DMS153 (cell line): ENCODE data around the gene TTC12.
A peak's percentile ranks its signal among the peaks of the same experiment; 100 is the strongest.

Experiments
- DNase-seq: peaks from one replicate; lab custom pipeline; 2025; lab: John Stamatoyannopoulos, UW

The TTC12 gene

DNA sequence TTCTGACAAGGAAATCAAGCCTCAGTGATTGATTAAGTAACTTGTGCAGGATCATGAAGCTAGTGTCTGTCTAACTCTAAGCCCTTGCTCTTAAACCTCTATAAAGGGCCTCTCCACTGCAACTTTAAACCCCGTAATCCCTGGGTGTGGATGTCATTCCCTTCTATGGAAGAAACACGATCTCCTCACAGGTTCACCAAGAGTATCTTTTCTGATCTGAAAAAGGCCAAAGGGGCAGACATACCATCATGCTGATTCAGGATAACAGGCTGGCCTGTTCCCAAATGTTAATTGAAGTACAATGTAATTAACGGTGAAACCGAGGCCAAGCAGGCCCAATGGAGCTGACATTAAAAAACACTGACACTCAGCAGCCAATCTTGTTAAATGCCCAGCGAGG lies 17.1 kb downstream of the TTC12 start:
- DNase-seq: no peak

DNA sequence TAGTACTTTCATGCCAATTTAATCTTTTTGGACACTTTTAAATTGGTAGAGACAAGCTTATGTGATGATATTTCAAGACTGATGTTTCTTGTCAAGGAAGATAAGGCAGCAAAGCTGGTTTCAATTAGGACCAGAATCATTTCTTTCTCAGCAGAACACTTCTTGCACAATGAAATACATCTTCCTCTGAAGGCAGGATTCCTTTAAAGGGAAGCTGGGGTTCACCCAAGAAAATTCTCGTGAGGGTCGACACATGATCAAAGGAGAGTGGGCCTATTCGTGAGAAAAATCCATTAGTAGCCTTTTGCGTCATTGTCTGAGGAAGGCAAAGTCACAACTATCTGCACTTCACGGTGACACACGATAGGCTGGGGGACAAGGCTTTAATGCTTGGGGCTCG lies 17.6 kb downstream of the TTC12 start:
- DNase-seq: no peak

DNA sequence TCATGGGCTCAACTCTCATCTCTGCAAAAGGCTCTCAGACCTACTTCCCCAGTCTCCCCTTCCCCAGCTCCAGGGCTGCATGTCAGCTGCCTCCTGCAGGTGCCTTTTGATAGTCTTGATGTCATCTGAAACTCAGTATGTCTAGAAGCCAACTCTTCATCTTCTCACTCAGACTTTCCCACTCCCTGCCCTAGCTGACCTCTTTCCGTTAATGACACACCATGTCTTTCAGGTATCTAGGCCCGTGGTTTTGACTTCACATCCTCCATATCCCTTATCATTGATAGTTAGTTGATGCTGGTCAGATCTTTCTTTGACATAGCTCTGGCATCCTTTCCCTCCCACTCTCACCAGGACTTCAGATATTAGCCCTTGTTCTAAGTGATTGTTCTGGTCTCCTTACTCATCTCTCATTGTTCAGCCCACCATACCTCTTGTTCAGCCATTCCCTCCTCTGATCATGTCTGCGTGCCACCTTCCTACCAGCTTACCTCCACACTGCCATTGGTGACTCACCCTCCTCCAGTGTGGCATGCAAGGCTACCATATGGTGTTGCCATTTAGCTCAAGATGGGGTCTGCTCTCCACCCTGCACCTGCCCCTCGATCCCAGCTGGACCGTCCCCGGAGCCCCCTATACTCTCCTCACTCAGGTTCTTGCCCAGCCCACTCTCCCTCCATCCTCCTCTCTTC lies 18.4 kb downstream of the TTC12 start:
- no peak for DNase-seq

DNA sequence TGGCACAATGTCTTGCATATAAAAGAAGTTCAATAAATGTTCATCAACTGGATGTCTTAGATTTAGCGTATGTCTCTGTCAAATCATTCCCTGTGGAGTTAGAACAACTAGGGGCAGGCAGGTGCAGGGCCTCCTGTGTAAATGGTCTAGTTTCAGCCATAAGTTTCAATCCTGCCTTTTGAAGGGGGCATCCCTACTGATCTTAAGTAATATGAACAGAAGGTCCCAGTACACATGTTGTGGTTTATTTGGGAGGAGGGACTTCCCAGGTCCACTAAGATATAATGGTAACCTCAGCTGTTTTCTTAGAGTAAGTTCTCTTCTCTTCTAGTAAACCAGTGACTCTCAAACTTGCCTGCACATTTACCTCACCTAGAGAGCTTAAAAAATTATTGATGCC lies 19.8 kb downstream of the TTC12 start:
- no peak for DNase-seq

DNA sequence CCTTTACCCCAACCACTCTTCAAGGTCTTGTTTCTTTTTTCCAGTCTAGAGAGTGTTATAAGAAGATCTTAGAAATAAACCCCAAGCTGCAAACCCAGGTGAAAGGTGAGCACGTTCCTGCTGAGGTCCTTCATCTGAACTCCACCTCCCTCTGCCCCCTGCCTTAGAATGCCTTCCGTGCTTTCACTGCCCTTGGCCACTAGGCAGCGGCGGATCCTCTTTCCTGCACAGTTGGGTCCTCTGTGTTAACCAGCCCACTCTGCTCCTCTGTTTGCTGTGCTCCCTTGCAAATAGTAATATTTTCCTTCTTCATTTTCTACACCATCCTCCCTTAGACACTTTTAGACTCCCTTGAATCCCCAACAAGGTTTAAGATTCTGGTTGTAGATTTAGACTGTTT lies 24.3 kb downstream of the TTC12 start:
- DNase-seq: no peak

DNA sequence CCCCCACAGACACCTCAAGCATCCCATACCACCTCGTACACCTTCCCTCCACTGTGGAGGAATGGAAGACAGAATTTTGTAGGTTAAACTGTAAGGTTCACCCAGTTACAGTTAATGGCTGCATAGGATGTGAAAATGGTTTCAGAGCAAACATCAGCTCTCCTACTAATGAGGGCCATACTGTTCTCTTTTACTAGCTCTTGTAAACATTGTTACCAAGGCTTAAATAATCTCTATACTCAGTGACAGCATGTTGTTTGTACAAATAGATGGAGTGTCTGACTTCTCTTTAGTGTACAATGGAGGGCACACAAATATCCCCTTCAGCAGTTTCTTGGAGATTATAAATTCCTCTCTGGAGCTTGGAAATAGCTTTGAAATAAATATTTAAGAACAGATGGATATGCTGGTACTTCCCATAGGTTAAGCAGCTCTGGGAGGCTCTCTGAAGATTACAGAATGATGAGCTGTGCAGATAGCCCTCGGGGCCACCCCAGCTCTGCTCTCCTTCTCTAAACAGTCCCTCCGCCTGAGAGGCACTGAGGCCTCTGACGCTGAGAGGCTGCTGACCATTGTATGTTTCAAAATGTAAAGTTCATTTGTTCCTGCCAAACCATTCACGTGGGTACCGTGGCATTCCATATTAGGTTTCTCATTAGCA lies 25.7 kb downstream of the TTC12 start:
- DNase-seq: peak; percentile 29

DNA sequence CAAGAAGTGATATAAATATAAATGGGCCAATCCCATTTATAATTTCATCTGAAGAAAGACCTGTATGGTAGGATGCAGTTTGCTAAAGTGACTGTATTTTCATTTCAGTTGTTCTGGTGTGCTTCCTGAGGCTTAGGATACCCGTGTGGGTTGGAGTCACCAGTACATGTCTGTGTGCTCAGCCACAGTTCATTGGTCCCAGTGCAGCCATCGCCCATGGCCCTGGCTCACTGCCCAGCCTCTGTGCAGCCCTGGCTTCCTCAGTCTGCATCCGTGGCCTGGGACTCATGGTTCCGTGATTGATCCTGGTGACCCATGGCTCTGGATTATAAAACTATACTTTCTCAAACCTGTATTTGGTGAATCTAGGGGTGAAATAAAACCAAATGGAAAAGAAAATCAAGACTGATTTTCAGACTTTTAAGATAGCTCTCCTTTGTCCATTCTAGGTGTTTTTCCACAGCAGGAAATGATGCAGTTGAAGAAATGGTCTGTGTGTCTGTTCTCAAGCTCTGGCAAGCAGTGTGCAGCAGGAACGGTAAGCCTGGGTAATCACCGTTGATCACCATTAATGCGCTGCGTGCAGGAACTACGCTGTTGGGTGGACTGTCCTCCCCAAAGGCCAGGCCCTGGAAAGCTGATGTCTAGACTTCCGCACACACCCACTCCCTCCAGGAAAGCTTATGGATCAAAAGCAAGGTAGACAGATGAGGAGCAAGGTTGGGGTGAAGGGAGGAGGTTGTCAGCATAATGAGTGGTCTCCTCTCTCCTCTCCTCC lies 27.2 kb downstream of the TTC12 start:
- DNase-seq: peak; percentile 31

DNA sequence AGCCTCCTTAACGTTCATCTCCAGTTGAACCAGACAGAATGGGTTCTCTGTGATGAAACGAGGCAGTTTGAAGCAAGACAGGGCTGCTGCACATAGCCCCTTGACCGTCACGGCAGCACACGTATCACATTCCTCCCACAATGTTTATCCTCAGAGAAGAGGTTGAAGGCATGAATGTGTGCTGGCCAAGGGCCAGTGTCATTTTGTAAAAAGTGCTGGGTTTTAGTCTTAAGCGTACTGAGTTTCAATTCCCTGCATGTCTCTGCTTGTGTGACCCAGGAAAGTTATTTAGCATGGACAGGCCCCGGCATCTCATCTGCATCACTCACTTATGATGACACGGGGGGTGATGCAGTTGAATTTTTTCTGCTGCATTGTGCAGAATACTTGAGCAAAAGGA lies 31.6 kb downstream of the TTC12 start:
- no peak for DNase-seq

DNA sequence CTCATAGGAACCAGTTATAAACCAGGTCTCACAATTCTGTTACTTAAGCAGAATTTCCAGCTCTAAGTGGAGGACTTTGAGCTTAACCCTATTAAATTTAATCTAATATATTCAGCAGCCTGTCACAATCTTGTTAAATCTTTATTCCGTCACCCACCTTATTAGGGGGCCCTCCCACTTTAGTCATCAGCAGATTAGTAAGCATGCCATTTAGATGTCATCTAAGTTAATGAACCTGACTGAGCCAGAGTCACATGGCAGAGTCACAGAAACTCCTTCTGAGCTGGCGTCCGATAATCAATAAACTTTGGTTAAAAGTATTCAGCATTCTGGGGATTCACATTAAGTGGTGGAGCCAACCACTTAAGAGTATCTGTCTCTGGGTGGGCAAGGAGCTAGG lies 35.1 kb downstream of the TTC12 start:
- no peak for DNase-seq

DNA sequence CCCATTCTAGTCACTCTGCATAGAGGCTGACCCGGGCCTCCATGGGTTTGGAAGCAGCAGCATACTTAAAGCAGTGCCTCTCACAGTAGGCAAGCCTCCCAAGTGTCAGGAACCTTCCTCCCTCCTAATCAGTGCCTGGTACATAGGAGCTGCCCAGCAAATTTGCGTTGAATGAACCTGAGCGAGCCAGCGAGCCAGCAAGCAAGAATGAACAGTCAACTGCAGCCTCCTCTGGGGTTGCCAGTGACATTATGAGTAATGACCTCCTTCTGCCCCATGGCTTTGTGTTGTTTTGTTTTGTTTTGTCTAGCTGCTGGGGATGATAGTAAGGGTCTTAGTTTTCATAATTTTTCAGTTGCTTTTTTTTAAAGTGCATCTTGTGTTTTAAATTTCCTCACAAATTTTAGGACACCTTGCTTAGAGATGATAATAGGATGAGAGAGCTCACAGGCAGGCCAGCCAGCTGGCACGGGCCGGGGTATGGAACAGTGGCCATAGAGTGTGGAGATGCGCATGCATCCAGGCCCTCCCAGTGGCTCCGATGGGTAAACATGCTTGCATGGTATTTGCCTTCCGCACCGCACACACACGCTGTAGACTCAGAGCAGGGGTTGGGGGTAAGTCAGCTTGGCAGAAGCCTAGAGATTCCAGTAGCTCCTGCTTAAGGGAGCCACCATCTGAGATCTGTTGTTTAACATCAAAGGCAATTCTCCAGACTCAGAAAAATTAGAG lies 36.1 kb downstream of the TTC12 start:
- DNase-seq: peak; percentile 22

DNA sequence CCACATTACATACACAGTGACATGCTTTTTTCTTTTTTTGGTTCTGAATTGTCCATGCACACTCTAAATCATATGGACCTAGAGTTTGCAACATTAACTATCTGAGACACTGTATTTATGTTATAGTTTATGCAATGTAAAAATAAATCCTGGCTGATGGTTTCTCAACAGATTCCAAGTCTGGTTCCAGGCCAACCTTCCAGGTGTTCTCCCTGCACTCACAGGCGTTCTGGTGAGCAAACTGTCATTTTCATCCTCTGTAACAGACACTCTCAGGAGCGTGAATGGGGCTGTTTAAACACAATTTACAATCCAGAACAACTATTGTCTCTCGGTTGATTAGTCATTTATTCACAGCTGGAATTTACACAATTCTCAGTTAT lies 36.7 kb downstream of the TTC12 start:
- no peak for DNase-seq

DNA sequence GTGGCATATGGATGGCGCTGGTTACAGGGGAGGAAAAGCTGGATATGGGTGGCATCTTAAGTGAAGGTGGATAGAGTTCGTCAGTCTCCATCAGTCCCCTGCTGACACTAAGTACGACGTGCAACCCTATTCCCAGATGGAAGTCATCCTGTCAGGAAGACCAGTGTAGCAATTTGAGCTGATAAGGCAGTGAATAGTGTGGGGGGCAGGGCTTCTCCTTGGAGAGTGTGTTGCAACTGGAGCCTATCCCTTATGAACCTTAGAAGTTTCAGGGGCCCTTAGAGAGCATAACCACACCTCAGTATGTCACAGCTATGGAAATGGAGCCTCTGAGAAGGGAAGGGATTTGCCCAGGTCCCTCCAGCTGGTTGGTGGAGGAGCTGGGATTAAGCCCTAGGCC lies 37.1 kb downstream of the TTC12 start:
- no peak for DNase-seq

DNA sequence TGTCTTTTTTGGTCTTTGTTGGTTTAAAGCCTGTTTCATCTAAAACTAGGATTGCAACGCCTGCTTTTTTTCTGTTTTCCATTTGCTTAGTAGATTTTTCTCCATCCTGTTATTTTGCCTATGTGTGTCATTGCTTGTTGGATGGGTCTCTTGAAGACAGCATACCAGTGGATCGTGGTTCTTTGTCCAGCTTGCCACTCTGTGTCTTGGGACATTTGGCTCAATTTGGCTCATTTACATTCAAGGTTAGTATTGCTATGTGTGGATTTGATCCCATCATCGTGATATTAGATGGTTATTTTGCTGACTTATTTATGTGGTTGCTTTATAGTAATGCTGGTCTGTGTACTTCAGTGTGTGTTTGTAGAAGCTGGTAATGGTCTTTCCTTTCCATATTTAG lies 41.8 kb downstream of the TTC12 start:
- no peak for DNase-seq

DNA sequence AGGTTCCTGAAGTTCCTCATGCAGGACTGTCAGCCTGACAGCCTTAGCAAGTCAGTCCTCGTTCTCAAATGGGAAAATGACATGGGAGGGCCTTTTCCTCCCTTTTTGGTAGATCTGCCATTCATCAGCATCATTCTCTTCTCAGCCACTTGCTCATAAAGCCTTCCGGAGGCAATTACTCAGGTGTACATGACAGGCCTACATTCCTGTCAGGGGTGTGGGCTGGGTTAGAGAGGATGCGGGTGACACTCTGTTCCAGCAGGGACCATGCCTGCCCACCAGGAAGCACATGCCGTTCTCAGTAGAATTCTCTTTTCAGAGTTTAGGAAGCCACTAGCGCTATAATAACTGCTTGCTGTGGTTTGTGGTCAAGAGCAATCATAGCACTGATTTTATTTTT lies 49.0 kb downstream of the TTC12 start:
- no peak for DNase-seq

DNA sequence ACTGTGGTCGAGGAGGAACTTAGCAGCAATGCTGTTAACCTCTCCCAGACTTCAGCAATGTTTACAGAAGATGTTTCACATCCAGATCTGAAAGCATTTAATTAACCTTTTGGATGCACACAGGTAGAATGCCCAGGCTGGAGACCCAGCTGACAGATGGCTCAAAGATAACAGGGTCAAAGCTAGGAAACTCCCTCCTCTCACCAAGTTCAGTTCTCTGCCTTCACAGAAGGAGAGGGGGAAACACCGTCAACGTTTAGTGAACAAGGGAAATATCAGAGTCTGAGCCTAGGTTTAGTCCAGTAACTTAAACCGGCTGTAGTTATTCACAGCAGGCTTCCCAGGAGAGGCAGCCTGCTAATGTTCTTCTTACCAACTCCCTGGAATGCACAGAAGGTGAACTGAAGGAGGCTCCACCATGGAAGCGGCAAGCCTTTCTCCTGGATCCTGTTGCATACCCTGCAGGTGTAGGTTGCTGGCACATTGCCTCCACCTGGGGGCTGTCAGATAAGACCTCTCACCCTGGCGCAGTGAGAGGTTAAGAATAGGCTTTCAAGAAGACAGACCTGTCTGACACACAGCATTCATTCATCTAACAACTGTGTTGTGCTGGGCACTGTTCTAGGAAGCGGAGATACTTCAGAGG lies 49.7 kb downstream of the TTC12 start:
- DNase-seq: no peak

DNA sequence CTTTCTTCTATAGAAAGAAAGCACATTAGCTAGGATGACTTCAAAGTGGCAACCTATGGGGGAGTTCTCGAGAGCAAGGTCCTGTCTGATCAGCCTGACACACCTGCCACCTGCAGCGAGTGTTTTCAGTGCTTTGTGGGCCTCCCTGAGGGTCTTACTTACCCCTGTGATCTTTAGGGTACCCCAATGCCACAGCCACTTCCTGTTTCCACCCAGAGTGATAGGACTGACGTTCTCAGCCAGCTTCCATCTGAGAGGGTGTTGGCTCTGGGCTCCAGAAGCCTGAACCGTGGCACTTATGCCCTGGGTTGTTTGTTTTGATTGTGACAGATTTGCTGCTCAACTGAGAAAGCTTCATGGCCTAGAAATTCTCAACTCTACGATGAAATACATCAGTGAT lies 51.5 kb downstream of the TTC12 start:
- no peak for DNase-seq

DNA sequence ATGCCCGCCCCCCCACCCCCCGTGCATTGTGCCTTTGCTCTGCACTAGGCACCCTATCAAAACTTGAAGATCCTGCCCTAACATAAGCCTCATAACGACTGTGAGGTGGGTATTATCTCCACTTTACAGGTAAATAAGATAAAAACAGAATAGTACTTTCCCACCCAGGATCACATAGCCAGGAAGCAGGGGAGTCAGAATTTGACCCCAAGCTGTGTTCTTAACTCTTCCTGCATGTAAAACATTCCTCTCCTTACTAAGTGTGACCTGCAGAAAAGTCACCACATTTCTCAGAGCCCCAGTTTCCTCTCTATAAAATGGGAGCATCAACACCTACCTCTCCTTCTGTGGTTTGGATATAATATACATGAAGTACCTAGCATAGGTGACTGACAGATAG lies 55.0 kb downstream of the TTC12 start:
- no peak for DNase-seq

DNA sequence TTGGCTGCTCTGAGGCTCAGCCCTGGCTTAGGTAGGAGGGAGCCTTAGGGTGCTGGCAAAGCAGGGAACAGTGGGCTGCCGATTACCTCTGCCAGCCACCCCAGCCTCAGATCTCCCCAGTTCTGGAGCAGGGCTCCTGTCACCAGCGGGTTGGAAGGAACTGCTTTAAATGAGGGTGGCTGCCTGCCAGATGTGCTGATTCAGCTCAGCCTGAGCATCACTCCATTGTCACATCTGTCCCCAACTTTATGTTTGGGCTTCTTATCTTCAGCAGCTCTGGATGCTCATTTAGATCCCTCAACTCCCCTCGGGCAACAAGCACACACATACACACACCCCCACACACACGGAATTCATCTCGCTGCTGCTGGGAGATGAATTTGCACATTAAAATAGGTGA lies 56.3 kb downstream of the TTC12 start:
- DNase-seq: no peak

DNA sequence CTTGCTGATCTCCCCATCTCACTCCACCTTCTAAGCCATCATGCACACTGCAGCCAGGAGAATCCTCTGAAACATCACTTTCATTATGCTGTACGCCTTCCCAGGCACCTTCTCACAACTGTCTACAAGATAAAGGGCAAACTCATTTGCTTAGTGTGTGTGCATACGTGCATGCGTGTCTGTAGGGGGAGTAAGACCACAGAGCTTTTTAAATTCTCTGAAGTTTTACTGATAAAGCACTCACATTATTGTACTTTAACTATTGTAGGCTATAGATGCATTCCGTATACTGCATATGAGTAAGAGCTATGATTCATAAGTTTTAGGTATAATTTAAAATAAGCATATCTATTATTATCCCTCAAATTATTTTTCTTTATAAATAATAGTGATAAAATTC lies 57.9 kb downstream of the TTC12 start:
- DNase-seq: no peak

DNA sequence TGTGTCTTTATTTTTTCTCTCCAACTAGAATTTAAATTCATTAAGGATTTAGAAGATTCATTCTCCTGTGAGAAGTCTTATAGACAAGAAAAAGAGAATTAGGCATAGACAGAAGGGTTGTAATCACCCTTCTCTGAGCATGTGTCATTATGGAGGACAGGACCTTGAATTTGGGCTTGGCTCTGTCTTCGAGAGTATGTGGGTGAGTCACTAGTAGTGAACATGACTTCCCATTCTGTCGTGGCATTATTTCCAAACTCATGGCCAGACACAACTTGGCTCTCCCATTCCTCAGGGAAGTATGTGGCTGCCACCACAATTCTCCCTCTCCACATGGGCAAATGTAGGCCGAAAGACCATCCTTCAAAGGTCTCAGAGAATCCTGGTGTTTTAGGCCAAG lies 58.9 kb downstream of the TTC12 start:
- DNase-seq: no peak

DNA sequence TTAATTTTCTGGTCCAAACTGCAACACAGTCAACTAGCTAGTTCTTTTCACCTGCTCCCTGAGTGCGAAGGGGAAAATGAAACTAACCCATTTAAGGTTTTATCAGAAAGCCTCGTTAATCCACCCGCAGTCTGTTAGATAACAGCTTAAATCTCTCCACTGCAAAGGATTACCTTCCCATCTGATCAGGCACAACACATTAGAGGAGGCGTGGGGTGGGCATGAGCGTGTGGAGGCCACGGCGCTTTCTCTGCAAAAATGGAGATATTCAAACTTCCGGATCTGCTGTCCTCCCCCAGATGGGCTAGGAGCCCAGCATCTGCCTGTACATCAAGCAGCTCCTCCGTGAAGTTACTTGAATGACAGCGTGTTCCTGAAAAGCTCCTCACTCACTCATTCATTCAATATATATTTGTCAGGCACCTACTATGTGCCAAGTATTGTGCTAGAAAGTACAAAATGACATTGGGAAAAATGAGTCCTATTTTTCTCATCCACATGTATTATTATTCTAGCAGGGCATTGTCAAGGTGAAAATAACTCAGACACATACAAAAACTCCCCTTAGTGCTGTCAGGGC lies 59.7 kb downstream of the TTC12 start:
- no peak for DNase-seq

DNA sequence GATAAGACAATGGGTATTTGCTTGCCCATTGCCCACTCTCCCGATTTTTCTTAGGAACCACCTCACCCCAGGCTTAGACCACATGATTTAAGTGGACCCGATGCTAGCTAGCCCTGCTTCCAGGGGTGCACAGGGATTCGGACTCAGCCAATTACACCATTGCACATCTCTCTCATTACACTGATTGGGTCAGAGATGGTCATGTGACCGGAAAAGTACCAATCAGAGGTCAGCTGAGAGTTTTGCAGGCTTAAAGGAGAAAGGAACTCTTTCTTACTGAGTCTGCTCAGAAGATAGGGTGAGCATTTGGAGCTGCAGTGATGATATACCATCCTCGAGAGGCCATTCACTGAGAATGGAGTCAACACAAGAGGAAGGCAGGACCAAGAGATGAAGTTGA lies 61.0 kb downstream of the TTC12 start:
- DNase-seq: no peak
